Nephron progenitor cell (in vitro differentiated cells): ENCODE results near the gene DEPP1.

Experiments used
- DNase-seq: peaks from one replicate; pipeline ENCODE4 v3.0.0; 2021
- H3K27ac Mint-ChIP-seq: 2 replicates; pipeline ENCODE4 v1.8.0; 2021; ENCODE audit warnings: mild to moderate bottlenecking, moderate library complexity, mixed read lengths
- H3K27me3 Mint-ChIP-seq: 2 replicates; pipeline ENCODE4 v1.8.0; 2021; ENCODE audit warnings: mild to moderate bottlenecking, low read depth, mixed read lengths; ENCODE audit not compliant: poor library complexity
- H3K36me3 Mint-ChIP-seq: 2 replicates; pipeline ENCODE4 v1.8.0; 2021; ENCODE audit warnings: low read depth, mixed read lengths
- H3K4me1 Mint-ChIP-seq: 2 replicates; pipeline ENCODE4 v1.8.0; 2021; ENCODE audit warnings: mixed read lengths
- H3K4me3 Mint-ChIP-seq: 2 replicates; pipeline ENCODE4 v1.8.0; 2021; ENCODE audit warnings: mild to moderate bottlenecking, moderate library complexity, mixed read lengths
- H3K9me3 Mint-ChIP-seq: 2 replicates; pipeline ENCODE4 v1.8.0; 2021; ENCODE audit warnings: mild to moderate bottlenecking, moderate library complexity, mixed read lengths
- CTCF ChIP-seq: fragments of 200-600 bp; sonication (generic); IDR thresholded peaks from 2 replicates; pipeline ENCODE4 v1.5.0; 2021; ENCODE audit warnings: antibody characterized with exemption

Gene DEPP1

GRCh38 chr10:44946205-44946604, 32.4 kb downstream of the DEPP1 start:
- H3K4me3 Mint-ChIP-seq = no peak overlapping the region
- H3K36me3 Mint-ChIP-seq = peaks cover 29% of the 10 kb centered on the region
- no peak for DNase-seq
- no peak for TF ChIP-seq CTCF
- H3K9me3 Mint-ChIP-seq = peaks cover 44% of the 10 kb centered on the region
- peaks cover 11% of the 10 kb centered on the region for H3K4me1 Mint-ChIP-seq
- no peak overlapping the region for H3K27ac Mint-ChIP-seq
- peaks cover 9% of the 10 kb centered on the region for H3K27me3 Mint-ChIP-seq

GRCh38 chr10:44944354-44944753, 34.3 kb downstream of the DEPP1 start:
- no peak for TF ChIP-seq CTCF
- no peak overlapping the region for H3K4me3 Mint-ChIP-seq
- no peak for DNase-seq

GRCh38 chr10:44939691-44940401, 38.8 kb downstream of the DEPP1 start:
- Mint-ChIP-seq H3K4me3 (no peak overlapping the region), H3K9me3 (peaks cover 51% of the 10 kb centered on the region), H3K27ac (no peak overlapping the region), H3K27me3 (peaks cover 19% of the 10 kb centered on the region), H3K4me1 (peaks cover 14% of the 10 kb centered on the region), H3K36me3 (peaks cover 31% of the 10 kb centered on the region)
- DNase-seq = no peak
- TF ChIP-seq CTCF = no peak

More at GRCh38 chr10:44944354-44944753, 34.3 kb downstream of the DEPP1 start:
- Mint-ChIP-seq H3K36me3 (peaks cover 35% of the 10 kb centered on the region), H3K27ac (no peak overlapping the region), H3K4me1 (peaks cover 9% of the 10 kb centered on the region), H3K27me3 (peaks cover 6% of the 10 kb centered on the region), H3K9me3 (peaks cover 59% of the 10 kb centered on the region)

- peaks cover 18% of the 10 kb centered on the region for H3K4me1 Mint-ChIP-seq
- H3K4me3 Mint-ChIP-seq = no peak overlapping the region
- TF ChIP-seq CTCF = no peak
- peaks cover 43% of the 10 kb centered on the region for H3K9me3 Mint-ChIP-seq
- DNase-seq = no peak
- peaks cover 22% of the 10 kb centered on the region for H3K36me3 Mint-ChIP-seq
- H3K27me3 Mint-ChIP-seq = peaks cover 21% of the 10 kb centered on the region
- H3K27ac Mint-ChIP-seq = no peak overlapping the region
These were observed 39.7 kb downstream of the DEPP1 start for GRCh38 chr10:44938956-44939355.

- H3K9me3 Mint-ChIP-seq = peaks cover 32% of the 10 kb centered on the region
- TF ChIP-seq CTCF = no peak
- H3K4me3 Mint-ChIP-seq = no peak overlapping the region
- DNase-seq = no peak
- peaks cover 13% of the 10 kb centered on the region for H3K36me3 Mint-ChIP-seq
- H3K4me1 Mint-ChIP-seq = peaks cover 19% of the 10 kb centered on the region
- H3K27ac Mint-ChIP-seq = no peak overlapping the region
- H3K27me3 Mint-ChIP-seq = peaks cover 23% of the 10 kb centered on the region
These were observed 41.2 kb downstream of the DEPP1 start for GRCh38 chr10:44937196-44938005.
